Measurements from ENCODE around the gene UHRF1. TPM values are rescaled to one million over a fixed set of nuclear protein-coding genes. Genes with fewer than 3 reads are reported as not detected.
"Not testable (repeated sequence)": the region's sequence is repeated elsewhere in the genome, so short reads cannot be mapped to it uniquely, and the experiment has no call there.

Gene UHRF1
- total RNA-seq, 3 donors from 2014 or later (not counting 1 experiment from before 2014, with no cell fraction given): 2.8 to 4.6 (median 4.1) TPM

DNA sequence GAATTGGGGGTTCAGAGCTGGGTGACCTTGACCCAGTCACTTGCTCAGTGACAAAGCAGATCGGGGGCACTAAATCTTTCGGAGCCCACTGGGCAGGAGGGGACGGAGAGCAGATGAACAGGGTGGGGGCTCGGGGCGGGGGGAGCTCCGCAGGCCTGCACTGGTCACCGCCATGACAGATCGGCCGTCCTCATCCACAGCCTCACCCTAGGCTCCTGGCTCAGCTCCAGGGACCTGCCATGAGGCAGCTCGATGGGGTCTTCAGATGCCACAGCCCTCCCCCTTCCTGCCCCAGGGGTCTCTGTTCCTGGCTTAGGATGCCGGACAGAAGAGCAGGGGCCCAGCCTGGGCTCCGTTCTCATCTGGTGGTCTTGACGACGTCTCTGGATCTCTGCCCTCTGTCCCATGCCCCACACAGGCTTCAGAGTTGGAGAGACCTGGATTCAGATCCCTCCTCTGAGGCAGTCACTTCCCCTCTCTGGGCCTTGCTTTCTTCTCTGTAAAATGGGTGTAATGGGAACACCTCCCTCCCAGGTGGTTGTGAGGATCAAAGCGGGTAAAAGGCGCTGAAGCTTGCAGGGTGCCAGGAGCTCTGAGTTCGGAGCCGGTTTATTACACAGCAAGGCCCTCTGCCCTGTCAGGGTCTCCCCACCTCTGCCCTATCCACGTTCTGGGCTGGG, 62.7 kb downstream of the UHRF1 start:
- ATAC-seq (no peak), DNase-seq (no peak)
- intact Hi-C loops (cut with micrococcal nuclease): no loop called here
- Mint-ChIP-seq H3K36me3 (no peaks in the 10 kb centered on the region), H3K4me3 (peak overlapping the region; percentile 47), H3K4me1 (peaks cover 47 to 50% of the 10 kb centered on the region in 2 donors), H3K9me3 (no peaks in the 10 kb centered on the region), H3K27me3 (ENCODE audit: low read depth in 2 of 2) (no peaks in the 10 kb centered on the region), H3K27ac (peak overlapping the region in 1 of 2 donors; percentile 57)
- H3K36me3 ChIP-seq (ENCODE audit: control insufficient read depth, insufficient read depth, low read length): no peaks in the 10 kb centered on the region
- no peaks in the 10 kb centered on the region for H3K27me3 ChIP-seq (ENCODE audit: control insufficient read depth, insufficient read depth, low read length)
- peaks cover 48% of the 10 kb centered on the region for H3K4me1 ChIP-seq (ENCODE audit: control insufficient read depth, insufficient read depth, low read length)
- TF ChIP-seq, protein P1, sequence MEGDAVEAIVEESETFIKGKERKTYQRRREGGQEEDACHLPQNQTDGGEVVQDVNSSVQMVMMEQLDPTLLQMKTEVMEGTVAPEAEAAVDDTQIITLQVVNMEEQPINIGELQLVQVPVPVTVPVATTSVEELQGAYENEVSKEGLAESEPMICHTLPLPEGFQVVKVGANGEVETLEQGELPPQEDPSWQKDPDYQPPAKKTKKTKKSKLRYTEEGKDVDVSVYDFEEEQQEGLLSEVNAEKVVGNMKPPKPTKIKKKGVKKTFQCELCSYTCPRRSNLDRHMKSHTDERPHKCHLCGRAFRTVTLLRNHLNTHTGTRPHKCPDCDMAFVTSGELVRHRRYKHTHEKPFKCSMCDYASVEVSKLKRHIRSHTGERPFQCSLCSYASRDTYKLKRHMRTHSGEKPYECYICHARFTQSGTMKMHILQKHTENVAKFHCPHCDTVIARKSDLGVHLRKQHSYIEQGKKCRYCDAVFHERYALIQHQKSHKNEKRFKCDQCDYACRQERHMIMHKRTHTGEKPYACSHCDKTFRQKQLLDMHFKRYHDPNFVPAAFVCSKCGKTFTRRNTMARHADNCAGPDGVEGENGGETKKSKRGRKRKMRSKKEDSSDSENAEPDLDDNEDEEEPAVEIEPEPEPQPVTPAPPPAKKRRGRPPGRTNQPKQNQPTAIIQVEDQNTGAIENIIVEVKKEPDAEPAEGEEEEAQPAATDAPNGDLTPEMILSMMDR (IDR thresholded peaks at IDR 0.05): no peak
- no peaks in the 10 kb centered on the region for H3K9me3 ChIP-seq (ENCODE audit: control insufficient read depth, insufficient read depth, low read length)
- WGBS (ENCODE audit: insufficient coverage): 95% methylated on average over 19 of the region's 19 CpGs
- no peak overlapping the region for H3K4me3 ChIP-seq (ENCODE audit: low read length)
- no peak overlapping the region for H3K27ac ChIP-seq (ENCODE audit: low read length)

DNA sequence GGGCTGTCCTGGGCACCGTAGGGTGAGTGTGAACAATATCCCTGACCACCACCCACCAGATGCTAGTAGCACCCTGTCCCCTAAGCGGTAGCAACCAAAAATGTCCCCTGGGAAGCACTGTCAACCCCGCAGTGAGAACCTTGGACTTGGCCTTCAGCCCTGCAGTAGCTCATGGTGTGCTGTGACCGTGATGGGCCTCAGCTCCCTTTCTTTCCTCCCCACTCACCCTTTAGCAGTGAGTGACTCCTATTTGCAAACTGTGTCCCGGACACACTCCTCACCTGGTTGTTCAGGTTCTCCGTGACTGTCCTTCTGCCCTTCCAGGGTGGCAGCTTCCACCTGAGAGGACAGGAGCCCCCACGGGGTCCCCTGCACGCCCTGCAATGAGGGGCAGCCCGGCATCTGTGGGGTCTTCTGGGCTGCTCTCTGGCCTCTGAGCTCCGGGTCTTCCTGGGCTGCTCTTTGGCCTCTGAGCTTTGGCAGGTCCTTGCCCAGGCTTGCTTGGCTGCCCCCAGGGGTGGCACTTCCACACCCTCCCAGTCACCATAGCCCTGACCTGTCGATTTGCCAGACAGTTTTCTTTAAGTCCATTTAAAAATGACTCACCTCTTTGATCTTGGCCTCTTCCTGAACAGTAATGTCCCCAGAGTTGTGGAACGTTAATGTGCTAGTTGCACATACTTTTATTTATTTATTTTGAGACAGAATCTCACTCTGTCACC, 63.4 kb downstream of the UHRF1 start:
- H3K4me1 ChIP-seq (ENCODE audit: control insufficient read depth, insufficient read depth, low read length): peaks cover 55% of the 10 kb centered on the region
- peak overlapping the region in 1 of 2 donors; percentile 57 for H3K27ac Mint-ChIP-seq
- intact Hi-C loops (cut with micrococcal nuclease): no loop called here
- peaks cover 50 to 57% of the 10 kb centered on the region in 2 donors for H3K4me1 Mint-ChIP-seq
- H3K36me3 Mint-ChIP-seq: no peaks in the 10 kb centered on the region
- DNase-seq (no peak), ATAC-seq (no peak)
- H3K27ac ChIP-seq (ENCODE audit: low read length): no peak overlapping the region
- 95% methylated on average over 12 of the region's 12 CpGs for WGBS (ENCODE audit: insufficient coverage)
- H3K36me3 ChIP-seq (ENCODE audit: control insufficient read depth, insufficient read depth, low read length): peaks cover 3% of the 10 kb centered on the region
- H3K4me3 Mint-ChIP-seq: no peak overlapping the region
- no peaks in the 10 kb centered on the region for H3K9me3 Mint-ChIP-seq
- TF ChIP-seq, protein P1 (IDR thresholded peaks at IDR 0.05): no peak
- no peak overlapping the region for H3K4me3 ChIP-seq (ENCODE audit: low read length)
- H3K27me3 Mint-ChIP-seq (ENCODE audit: low read depth in 2 of 2): no peaks in the 10 kb centered on the region
- H3K27me3 ChIP-seq (ENCODE audit: control insufficient read depth, insufficient read depth, low read length): no peaks in the 10 kb centered on the region
- H3K9me3 ChIP-seq (ENCODE audit: control insufficient read depth, insufficient read depth, low read length): no peaks in the 10 kb centered on the region

DNA sequence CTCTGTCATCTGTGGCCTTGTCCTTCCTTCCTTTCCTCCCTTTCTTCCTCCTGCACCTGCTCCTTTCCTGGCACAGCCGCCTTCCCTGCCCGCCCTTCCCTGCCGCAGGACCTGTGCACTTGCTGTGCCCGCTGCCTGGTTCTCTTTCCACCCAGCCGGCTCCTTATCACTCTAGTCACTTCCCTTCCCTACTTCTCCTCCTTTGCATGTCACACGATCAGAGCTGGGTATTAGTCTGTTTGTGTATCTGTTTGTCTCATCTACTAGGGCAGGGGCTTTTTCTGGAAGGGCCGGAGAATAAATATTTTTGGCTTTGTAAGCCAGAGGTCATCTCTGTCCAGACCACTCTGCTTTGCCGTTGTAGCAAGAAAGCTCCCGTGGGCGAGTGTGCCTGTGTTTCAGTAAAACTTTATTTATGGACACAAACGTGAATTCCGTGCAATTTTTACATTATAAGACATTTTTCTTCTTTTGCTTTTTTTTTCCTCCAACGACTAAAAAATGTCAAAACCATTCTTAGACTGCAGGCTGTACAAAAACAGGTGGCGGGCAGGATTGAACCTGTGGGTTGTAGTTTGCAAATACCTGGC, 65.7 kb downstream of the UHRF1 start:
- ATAC-seq (no peak), DNase-seq (no peak)
- Mint-ChIP-seq H3K4me3 (peak overlapping the region; percentile 11), H3K27ac (peak overlapping the region; percentile 5 to 74), H3K36me3 (no peaks in the 10 kb centered on the region), H3K4me1 (peaks cover 44 to 57% of the 10 kb centered on the region in 2 donors), H3K27me3 (ENCODE audit: low read depth in 2 of 2) (no peaks in the 10 kb centered on the region), H3K9me3 (no peaks in the 10 kb centered on the region)
- intact Hi-C loops (cut with micrococcal nuclease): no loop called here
- Histone ChIP-seq H3K27me3 (ENCODE audit: control insufficient read depth, insufficient read depth, low read length) (no peaks in the 10 kb centered on the region), H3K9me3 (ENCODE audit: control insufficient read depth, insufficient read depth, low read length) (no peaks in the 10 kb centered on the region), H3K36me3 (ENCODE audit: control insufficient read depth, insufficient read depth, low read length) (peaks cover 5% of the 10 kb centered on the region), H3K4me3 (ENCODE audit: low read length) (no peak overlapping the region), H3K27ac (ENCODE audit: low read length) (no peak overlapping the region), H3K4me1 (ENCODE audit: control insufficient read depth, insufficient read depth, low read length) (peaks cover 51% of the 10 kb centered on the region)
- TF ChIP-seq, protein P1 (IDR thresholded peaks at IDR 0.05): no peak
- WGBS (ENCODE audit: insufficient coverage): 87% methylated on average over 14 of the region's 14 CpGs

DNA sequence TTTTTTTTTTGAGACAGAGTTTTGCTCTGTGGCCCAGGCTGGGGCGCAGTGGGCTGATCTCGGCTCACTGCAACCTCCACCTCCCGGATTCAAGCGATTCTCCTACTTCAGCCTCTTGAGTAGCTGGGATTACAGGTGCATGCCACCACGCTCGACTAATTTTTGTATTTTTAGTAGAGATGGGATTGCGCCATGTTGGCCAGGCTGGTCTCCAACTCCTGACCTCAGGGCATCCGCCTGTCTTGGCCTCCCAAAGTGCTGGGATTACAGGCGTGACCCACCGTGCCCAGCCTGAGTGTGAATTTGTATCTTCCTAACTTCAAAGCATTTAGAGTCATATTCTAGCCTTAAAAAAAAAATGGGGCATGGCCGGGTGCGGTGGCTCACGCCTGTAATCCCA, 66.3 kb downstream of the UHRF1 start:
- intact Hi-C loops (cut with micrococcal nuclease); ATAC-seq; DNase-seq; H3K36me3 ChIP-seq (ENCODE audit: control insufficient read depth, insufficient read depth, low read length); H3K27me3 Mint-ChIP-seq (ENCODE audit: low read depth in 2 of 2); H3K9me3 Mint-ChIP-seq; H3K27me3 ChIP-seq (ENCODE audit: control insufficient read depth, insufficient read depth, low read length); H3K9me3 ChIP-seq (ENCODE audit: control insufficient read depth, insufficient read depth, low read length); H3K4me3 Mint-ChIP-seq; H3K4me3 ChIP-seq (ENCODE audit: low read length); H3K36me3 Mint-ChIP-seq: not testable (repeated sequence)
- H3K4me1 ChIP-seq (ENCODE audit: control insufficient read depth, insufficient read depth, low read length): peaks cover 45% of the 10 kb centered on the region
- peak overlapping the region; percentile 73 for H3K27ac ChIP-seq (ENCODE audit: low read length)
- H3K27ac Mint-ChIP-seq: peak overlapping the region; percentile 82 to 86
- 96% methylated on average over 13 of the region's 13 CpGs for WGBS (ENCODE audit: insufficient coverage)
- peaks cover 38 to 55% of the 10 kb centered on the region in 2 donors for H3K4me1 Mint-ChIP-seq
